H1 (cell line): Measurements from ENCODE around the gene MYL5. TPM values are rescaled to one million over a fixed set of nuclear protein-coding genes. Genes with fewer than 3 reads are reported as not detected.

Source experiments
- CTCF ChIA-PET: fragments of 300-600 bp; sonication (Branson Sonifier 250); formaldehyde crosslinking; loops from one replicate; lab custom pipeline; 2021; ENCODE audit not compliant: partially characterized antibody; lab: Charles Lee
- POLR2A ChIA-PET: fragments of 300-600 bp; sonication (Branson Sonifier 250); formaldehyde crosslinking; loops from one replicate; lab custom pipeline; 2021; ENCODE audit warnings: inconsistent platforms; ENCODE audit not compliant: partially characterized antibody; lab: Charles Lee
- DNase-seq, 2 experiments: peaks; one replicate each; pipeline versions ENCODE4 v3.0.0 to v3.0.0-alpha.2; 2010 to 2022; ENCODE audit warnings: low spot score in 2 of 2, low read depth in 1 of 2, mixed read lengths in 1 of 2
- FAIRE-seq: peaks from 2 replicates; lab custom pipeline; 2011; peaks lifted over from hg19 to GRCh38; lab: Jason Lieb, UNC
- H2AFZ ChIP-seq: 2 replicates; pipeline ENCODE4 v1.8.1; 2012; ENCODE audit warnings: low read length, inconsistent platforms
- H2AK5ac ChIP-seq: 2 replicates; pipeline ENCODE4 v1.6.1; 2013; ENCODE audit warnings: low read depth, low read length
- H2BK120ac ChIP-seq: replicated peaks from 2 replicates; pipeline ENCODE3; 2013; ENCODE audit warnings: low read depth, low read length, inconsistent platforms
- H2BK12ac ChIP-seq: 2 replicates; pipeline ENCODE4 v1.6.1; 2013; ENCODE audit warnings: low read depth, low read length
- H2BK15ac ChIP-seq: 2 replicates; pipeline ENCODE4 v1.6.1; 2013; ENCODE audit warnings: low read length
- H2BK20ac ChIP-seq: 2 replicates; pipeline ENCODE4 v1.6.1; 2013; ENCODE audit warnings: low read length
- H2BK5ac ChIP-seq: 2 replicates; pipeline ENCODE4 v1.6.1; 2013; ENCODE audit warnings: low read depth, low read length
- H3K14ac ChIP-seq: 2 replicates; pipeline ENCODE4 v1.6.1; 2013; ENCODE audit warnings: inconsistent platforms; ENCODE audit not compliant: insufficient read length
- H3K18ac ChIP-seq: 2 replicates; pipeline ENCODE4 v1.6.1; 2013; ENCODE audit warnings: low read length; ENCODE audit errors: extremely low read depth
- H3K23ac ChIP-seq: 2 replicates; pipeline ENCODE4 v1.6.1; 2013; ENCODE audit warnings: inconsistent platforms; ENCODE audit not compliant: insufficient read length
- H3K23me2 ChIP-seq: 2 replicates; pipeline ENCODE4 v1.6.1; 2013; ENCODE audit warnings: low read depth, low read length
- H3K27ac ChIP-seq: 2 replicates; pipeline ENCODE4 v1.6.1; 2011; ENCODE audit warnings: low read depth, low read length, inconsistent platforms
- H3K27me3 ChIP-seq, 4 experiments: replicated peaks in 1 of 4; 1 replicate in 1 of 4; 2 replicates in 3 of 4; pipeline versions ENCODE4 v1.6.1 to v1.8.1; 2011 to 2013; ENCODE audit warnings: low read length in 3 of 4, mild to moderate bottlenecking in 3 of 4, inconsistent platforms in 2 of 4, mixed read lengths in 2 of 4, moderate library complexity in 1 of 4; ENCODE audit not compliant: control insufficient read depth in 3 of 4, insufficient read depth in 3 of 4; ENCODE audit errors: extremely low read depth in 1 of 4
- H3K36me3 ChIP-seq, 4 experiments: 2 replicates each; pipeline versions ENCODE4 v1.6.1 to v1.8.1; 2011 to 2013; ENCODE audit warnings: mild to moderate bottlenecking in 4 of 4, low read length in 3 of 4, moderate library complexity in 2 of 4, control low read depth in 1 of 4, inconsistent platforms in 1 of 4; ENCODE audit not compliant: insufficient read depth in 4 of 4, control insufficient read depth in 2 of 4
- H3K4ac ChIP-seq: replicated peaks from 2 replicates; pipeline ENCODE3; 2013; ENCODE audit warnings: low read length, low read depth, mixed read lengths, inconsistent platforms; ENCODE audit not compliant: insufficient read length
- H3K4me1 ChIP-seq, 4 experiments: replicated peaks in 1 of 4; 1 replicate in 1 of 4; 2 replicates in 3 of 4; pipeline versions ENCODE4 v1.6.1 to v1.8.1; 2011 to 2013; ENCODE audit warnings: low read length in 3 of 4, inconsistent platforms in 2 of 4, mixed read lengths in 1 of 4; ENCODE audit not compliant: insufficient read depth in 4 of 4, control insufficient read depth in 3 of 4
- H3K4me2 ChIP-seq, 2 experiments: 2 replicates each; pipeline versions ENCODE4 v1.6.1 to v1.8.1; 2011 to 2013; ENCODE audit warnings: low read depth in 2 of 2, low read length in 2 of 2, control low read depth in 1 of 2, inconsistent platforms in 1 of 2, mild to moderate bottlenecking in 1 of 2; ENCODE audit not compliant: insufficient read depth in 1 of 2
- H3K4me3 ChIP-seq, 4 experiments: fragments of 200-600, 300-600 bp in 1 of 4; sonication (generic), shearing (Covaris generic), sonication (Bioruptor Twin) in 1 of 4; 2 replicates each; pipeline versions ENCODE4 v1.5.1 to v1.8.1; 2011 to 2016; ENCODE audit warnings: low read length in 4 of 4, low read depth in 3 of 4, control low read depth in 2 of 4, inconsistent platforms in 2 of 4, mild to moderate bottlenecking in 2 of 4, mixed read lengths in 1 of 4, moderate library complexity in 1 of 4; ENCODE audit not compliant: insufficient read depth in 2 of 4; ENCODE audit errors: extremely low read depth in 1 of 4
- H3K56ac ChIP-seq: replicated peaks from 2 replicates; pipeline ENCODE3; 2013; ENCODE audit warnings: low read depth, mild to moderate bottlenecking, mixed read lengths, low read length, inconsistent platforms; ENCODE audit not compliant: insufficient read length
- H3K79me1 ChIP-seq: 2 replicates; pipeline ENCODE4 v1.6.1; 2013; ENCODE audit warnings: low read depth, low read length, control low read depth
- H3K79me2 ChIP-seq, 2 experiments: 2 replicates each; pipeline versions ENCODE4 v1.6.1 to v1.8.1; 2012 to 2013; ENCODE audit warnings: low read length in 2 of 2, mild to moderate bottlenecking in 2 of 2, inconsistent platforms in 1 of 2; ENCODE audit not compliant: insufficient read depth in 2 of 2, control insufficient read depth in 1 of 2
- H3K9ac ChIP-seq, 4 experiments: replicated peaks in 1 of 4; 1 replicate in 1 of 4; 2 replicates in 3 of 4; pipeline versions ENCODE4 v1.6.1 to v1.8.1; 2011 to 2013; ENCODE audit warnings: low read depth in 3 of 4, low read length in 3 of 4, control low read depth in 2 of 4, mild to moderate bottlenecking in 2 of 4, moderate library complexity in 2 of 4, inconsistent platforms in 1 of 4; ENCODE audit errors: extremely low read depth in 1 of 4
- H3K9me3 ChIP-seq, 2 experiments: 2 replicates each; pipeline versions ENCODE4 v1.6.1 to v1.8.1; 2012 to 2013; ENCODE audit warnings: mild to moderate bottlenecking in 2 of 2, moderate library complexity in 2 of 2, control low read depth in 1 of 2, inconsistent platforms in 1 of 2, low read depth in 1 of 2, low read length in 1 of 2, mixed read lengths in 1 of 2; ENCODE audit not compliant: insufficient read depth in 2 of 2
- H4K20me1 ChIP-seq, 2 experiments: replicated peaks in 1 of 2; 2 replicates each; pipeline versions ENCODE3 to v1.8.1; 2011 to 2013; ENCODE audit warnings: inconsistent platforms in 2 of 2, low read length in 2 of 2, mild to moderate bottlenecking in 1 of 2; ENCODE audit not compliant: insufficient read depth in 2 of 2, control insufficient read depth in 1 of 2
- H4K5ac ChIP-seq: 2 replicates; pipeline ENCODE4 v1.6.1; 2013; ENCODE audit warnings: low read length, low read depth, mixed read lengths, inconsistent platforms; ENCODE audit not compliant: insufficient read length
- H4K8ac ChIP-seq: 2 replicates; pipeline ENCODE4 v1.8.0; 2013; ENCODE audit warnings: mild to moderate bottlenecking, moderate library complexity, low read length, inconsistent platforms; ENCODE audit not compliant: insufficient read depth; ENCODE audit errors: extremely low read depth
- H4K91ac ChIP-seq: replicated peaks from 2 replicates; pipeline ENCODE3; 2013; ENCODE audit warnings: low read length, mixed read lengths, inconsistent platforms; ENCODE audit not compliant: insufficient read length
- KDM1A ChIP-seq: fragments of 200-600, 300-600 bp; sonication (generic); IDR thresholded peaks from 2 replicates; pipeline ENCODE4 v1.7.1; 2016; ENCODE audit warnings: mild to moderate bottlenecking, low read length, borderline replicate concordance
- PHF8 ChIP-seq: fragments of 200-600 bp; sonication (generic); conservative IDR thresholded peaks from 2 replicates; pipeline ENCODE4 v1.7.1; 2012; ENCODE audit warnings: low read depth, mild to moderate bottlenecking, inconsistent platforms, low read length, moderate library complexity
- WGBS, 2 experiments: shearing (Covaris generic) in 1 of 2; methylation state at CpG; one replicate each; pipeline versions ENCODE4 v1.1.6 to v1.1.7; 2013 to 2015; ENCODE audit warnings: low lambda C conversion rate in 2 of 2, mixed read lengths in 2 of 2, inconsistent platforms in 1 of 2, low coverage in 1 of 2, missing lambda C conversion rate in 1 of 2; ENCODE audit not compliant: insufficient replicate concordance in 2 of 2, insufficient coverage in 1 of 2, insufficient read length in 1 of 2; ENCODE audit errors: extremely low coverage in 1 of 2, missing lambda C conversion rate in 1 of 2; 5-methylcytosine and 5-hydroxymethylcytosine counted together
- polyA plus RNA-seq, 7 experiments: library from polyadenylated mRNA; depleted of rRNA in 3 of 7; stranded (reverse) in 5 of 7; unstranded in 2 of 7; fragments of >200 nt in 5 of 7; fragments of 200-250 nt in 2 of 7; gene quantifications; 1 replicate in 5 of 7; 2 replicates in 1 of 7; 4 replicates in 1 of 7; pipeline versions ENCODE4 v1.2.1 to v1.2.3, GENCODE V29; 2011 to 2013; ENCODE audit warnings: missing spikeins in 2 of 7, mixed read lengths in 2 of 7
- total RNA-seq: library from RNA; stranded (reverse); fragmentation: NEBNext Ultra II Directional; extraction: Animal tissue kit (Norgen Biotek cat#: 25700); gene quantifications from 2 replicates; pipeline ENCODE4 v1.2.1, GENCODE V29; 2021

MYL5 gene
- total and polyA plus RNA-seq, 2 of the 8 experiments (the other 6 are each of a cell fraction or from before 2014, with no cell fraction given) = 5.7 to 6.8 TPM

GRCh38 chr4:704971-705277 is 30.6 kb downstream of the MYL5 start:
- Histone ChIP-seq H4K91ac (no peak overlapping the region), H2BK120ac (no peak overlapping the region), H2AK5ac (peak overlapping the region; percentile 39; the same call in 1 of the 2 replicates), H4K8ac (peak overlapping the region; percentile 88; the same call in 1 of the 2 replicates), H3K18ac (no peak overlapping the region; the same call in 1 of the 2 replicates), H3K27ac (no peak overlapping the region), H3K79me2 (peaks cover 5 to 33% of the 10 kb centered on the region in 2 experiments), H3K4me1 (peaks cover 0 to 8% (median 5%) of the 10 kb centered on the region in 4 experiments; a peak in 5 of 7 replicates), H4K5ac (no peak overlapping the region), H3K4ac (no peak overlapping the region), H2AFZ (no peak overlapping the region), H3K4me2 (peak overlapping the region; percentile 68 to 73), H3K9ac (no peak overlapping the region), H2BK12ac (0 out of 2 replicates have a peak overlapping the region, but pooled peaks have one; percentile 5), H3K9me3 (no peaks in the 10 kb centered on the region), H3K23ac (no peak overlapping the region), H3K23me2 (peaks cover 12% of the 10 kb centered on the region; the same call in 1 of the 2 replicates), H3K36me3 (peaks cover 0 to 6% (median 0%) of the 10 kb centered on the region in 4 experiments; a peak in 2 of 8 replicates), H3K27me3 (peaks cover 0 to 5% (median 3%) of the 10 kb centered on the region in 4 experiments; a peak in 3 of 7 replicates), H2BK5ac (no peak overlapping the region), H3K79me1 (peaks cover 15% of the 10 kb centered on the region), H3K14ac (no peak overlapping the region), H3K4me3 (peak overlapping the region in 2 of 4 experiments; percentile 40 to 53; a peak in 5 of 8 replicates), H3K56ac (no peak overlapping the region), H2BK20ac (no peak overlapping the region), H2BK15ac (0 out of 2 replicates have a peak overlapping the region, but pooled peaks have one; percentile 31), H4K20me1 (peaks cover 8 to 17% of the 10 kb centered on the region in 2 experiments)
- TF ChIP-seq KDM1A = 0 out of 2 replicates have a peak, but pooled peaks have one; percentile 27
- no peak for TF ChIP-seq PHF8
- ChIA-PET POLR2A (interaction anchor here (0.5 to 1.0 kb wide), 2 partner anchors 18 to 24 kb away, joined by 3 read pairs; no protein-coding TSS in a partner anchor), CTCF (no interaction called here)
- DNase-seq = no peak
- no peak for FAIRE-seq
- whole genome bisulfite sequencing, 2 experiments = 63% methylated on average over 1 of the region's 1 CpG; no CpG with 5 or more reads in 1 of the 2 experiments
